Stimulated activated CD8-positive, alpha-beta memory T cell treated with anti-CD3 and anti-CD28 coated beads, Interleukin-7, amount 100 ng/mL, for 4 hours (primary cell): ENCODE data around the gene FGF3.

Experiments
- DNase-seq, 2 donors: peaks; one replicate each; pipeline ENCODE4 v3.0.0-alpha.2; 2020; ENCODE audit warnings: low read depth in 2 of 2

Gene FGF3

DNA sequence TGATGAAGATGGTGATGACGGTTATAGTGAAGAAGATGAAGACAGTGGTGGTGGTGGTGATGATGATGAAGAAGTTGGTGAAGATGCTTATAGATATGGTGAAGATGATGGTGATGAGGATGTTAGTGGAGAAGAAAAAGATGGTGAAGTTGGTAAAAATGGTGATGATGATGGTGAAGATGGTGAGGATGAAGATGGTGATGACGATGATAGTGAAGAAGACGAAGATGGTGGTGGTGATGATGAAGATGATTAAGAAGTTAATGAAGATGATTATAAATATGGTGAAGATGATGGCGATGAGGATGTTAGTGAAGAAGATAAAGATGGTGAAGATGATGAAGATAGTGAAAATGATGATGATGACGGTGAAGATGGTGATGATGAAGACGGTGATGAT, 25.2 kb upstream of the FGF3 start:
- no peak for DNase-seq

DNA sequence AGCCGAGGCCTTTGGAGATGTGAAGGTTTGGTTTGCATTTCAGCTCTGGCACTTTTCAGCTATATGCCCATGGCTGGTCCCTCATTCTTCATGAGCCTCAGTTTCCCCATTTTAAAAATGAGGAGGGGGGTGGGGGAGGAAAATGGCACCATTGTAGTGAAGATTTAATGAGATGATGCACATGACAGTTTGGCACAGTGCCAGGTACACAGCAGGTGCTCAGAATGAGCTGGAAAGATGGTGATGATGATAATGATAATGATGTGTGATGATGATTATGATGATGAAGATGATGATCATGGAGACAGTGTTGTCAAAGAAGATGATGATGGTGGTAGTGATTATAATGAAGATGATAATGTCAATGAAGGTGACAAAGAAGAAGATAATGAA, 24.3 kb upstream of the FGF3 start:
- no peak for DNase-seq

DNA sequence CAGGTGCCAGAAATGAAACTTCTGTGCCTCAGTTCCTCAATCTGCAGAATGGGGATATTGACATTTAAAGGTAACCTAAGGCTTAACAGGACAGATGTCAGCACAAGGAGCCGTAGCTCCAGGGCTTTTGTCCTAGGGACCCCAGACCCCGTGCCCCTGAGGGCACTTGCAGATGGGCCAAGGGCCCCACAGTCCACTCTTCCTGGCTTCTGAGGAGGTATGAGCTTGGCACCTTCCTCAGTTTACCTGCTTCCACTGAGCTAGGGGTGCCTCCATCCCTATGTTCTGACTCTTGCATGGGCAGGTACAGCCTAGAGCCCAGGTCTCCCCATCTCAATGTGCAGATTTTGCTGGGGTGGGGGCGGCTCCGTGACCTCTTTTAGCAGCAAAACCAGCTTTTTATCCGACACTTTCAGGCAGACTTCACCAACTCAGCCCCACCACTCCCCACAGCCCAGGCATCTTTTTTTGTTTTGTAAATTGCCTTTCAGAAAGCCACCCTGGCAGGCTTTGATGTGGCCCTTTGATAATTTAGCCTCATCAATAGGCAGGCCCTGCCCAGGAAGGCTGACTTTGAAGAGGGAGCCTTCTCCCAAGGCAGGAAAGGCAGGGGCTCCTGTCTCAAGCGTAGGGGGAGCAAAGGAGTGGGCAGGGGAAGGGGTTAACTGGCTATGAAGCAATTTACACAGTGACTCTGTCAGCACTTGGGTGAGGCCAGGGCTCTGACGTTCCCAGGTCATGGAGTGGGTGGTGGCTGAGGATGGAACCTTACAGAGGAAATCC, 23.7 kb upstream of the FGF3 start:
- no peak for DNase-seq

DNA sequence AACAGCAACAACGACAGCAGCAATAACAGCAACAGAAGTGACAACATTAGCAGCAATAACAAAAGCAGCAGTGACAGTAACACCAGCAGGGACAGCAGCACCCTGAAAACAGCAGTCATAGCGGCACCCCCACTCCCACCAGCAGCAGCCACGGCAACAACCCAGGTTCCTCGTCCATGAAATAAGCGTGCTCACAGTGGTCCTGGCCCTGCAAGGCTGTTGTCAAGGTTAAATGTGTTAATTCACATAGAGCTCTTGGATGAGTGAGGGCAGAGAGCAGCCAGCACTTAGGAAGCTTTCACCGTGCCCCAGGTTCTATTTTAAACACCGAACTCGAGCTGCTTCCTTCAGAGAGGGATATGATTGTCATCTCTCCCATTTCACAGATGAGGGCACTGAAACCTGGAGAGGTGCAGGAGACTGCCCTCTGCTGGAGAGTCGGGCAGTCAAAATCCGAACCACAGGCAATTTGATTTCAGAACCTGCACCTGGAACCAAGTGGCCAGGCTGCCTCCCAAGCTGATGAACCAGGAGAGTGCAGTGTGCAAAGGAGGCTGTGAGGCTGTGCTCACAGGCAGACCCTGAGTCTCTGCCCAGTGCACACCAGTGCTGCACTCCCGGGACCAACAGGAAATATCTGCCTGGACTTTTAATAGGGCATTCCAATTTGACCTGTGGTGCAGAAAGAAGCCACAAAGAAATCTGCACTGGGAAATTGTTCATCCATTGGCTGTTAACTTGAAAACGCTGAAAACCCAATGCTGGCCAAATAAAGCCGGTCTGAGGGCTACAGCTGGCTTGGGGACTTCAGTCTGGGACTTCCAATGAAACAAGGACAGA, 22.9 kb upstream of the FGF3 start:
- DNase-seq = no peak

DNA sequence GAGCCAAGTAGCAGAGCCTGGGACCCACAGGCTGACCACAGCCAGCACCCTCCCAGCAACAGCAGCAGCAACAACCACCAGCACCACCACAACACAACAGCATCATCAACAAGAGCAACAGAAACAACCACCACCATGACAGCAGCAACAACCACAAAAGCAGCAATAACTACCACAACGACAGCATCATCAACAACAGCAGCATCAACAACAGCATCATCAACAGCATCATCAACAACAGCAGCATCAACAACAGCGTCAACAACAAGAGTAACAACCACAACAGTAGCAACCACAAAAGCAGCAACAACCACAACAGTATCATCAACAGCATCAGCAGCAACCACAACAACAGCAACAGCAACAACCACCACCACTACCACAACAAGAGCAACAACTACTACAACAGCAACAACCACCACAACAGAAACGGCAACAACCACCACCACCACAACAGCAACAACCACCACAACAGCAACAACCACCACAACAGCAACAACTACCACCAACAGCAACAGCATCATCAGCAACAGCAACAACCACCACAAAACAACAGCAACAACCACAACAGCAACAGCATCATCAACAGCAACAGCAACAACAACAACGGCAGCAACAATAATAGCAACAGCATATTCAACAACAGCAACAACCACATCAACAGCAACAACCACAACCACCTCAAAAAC, 22.1 kb upstream of the FGF3 start:
- no peak for DNase-seq

DNA sequence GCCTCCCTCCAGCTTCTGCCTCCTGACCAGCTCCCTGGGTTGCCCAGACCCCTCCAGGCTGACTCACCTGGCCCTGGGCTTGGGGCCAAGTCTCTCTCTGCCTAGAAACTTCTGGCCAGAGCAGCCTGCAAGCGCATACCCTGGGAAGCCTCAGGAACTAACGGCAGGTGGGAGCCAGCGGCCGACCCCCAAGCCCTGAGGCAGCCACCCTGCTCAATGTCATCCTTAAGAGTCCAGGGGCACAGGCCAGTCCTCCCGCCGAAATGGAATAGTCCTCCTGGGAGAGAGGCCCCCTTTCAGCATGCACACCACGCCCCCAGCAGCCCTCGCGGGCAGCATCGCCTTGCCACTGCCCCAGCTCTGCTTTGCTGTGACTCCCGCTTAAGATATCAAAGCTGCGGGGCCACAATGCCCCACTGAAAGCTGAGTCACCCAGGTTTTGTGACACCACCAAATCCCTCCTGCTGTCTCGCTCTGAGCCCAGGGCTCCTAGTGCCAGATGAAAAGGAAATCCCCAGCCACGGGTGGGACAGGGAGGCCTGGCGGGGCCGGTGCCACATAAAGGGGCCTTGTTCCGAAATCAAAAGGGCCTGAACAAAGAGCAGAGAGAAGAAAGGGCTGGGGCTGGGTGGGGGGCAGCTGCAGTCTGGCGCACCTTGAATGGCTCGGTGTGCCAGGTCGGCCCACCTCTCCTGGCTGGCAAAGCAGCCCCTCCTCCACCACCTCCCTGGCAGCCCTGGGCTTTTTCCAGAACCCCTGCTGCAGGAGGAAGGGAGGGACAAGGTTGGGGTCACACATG, 21.4 kb upstream of the FGF3 start:
- DNase-seq = no peak

DNA sequence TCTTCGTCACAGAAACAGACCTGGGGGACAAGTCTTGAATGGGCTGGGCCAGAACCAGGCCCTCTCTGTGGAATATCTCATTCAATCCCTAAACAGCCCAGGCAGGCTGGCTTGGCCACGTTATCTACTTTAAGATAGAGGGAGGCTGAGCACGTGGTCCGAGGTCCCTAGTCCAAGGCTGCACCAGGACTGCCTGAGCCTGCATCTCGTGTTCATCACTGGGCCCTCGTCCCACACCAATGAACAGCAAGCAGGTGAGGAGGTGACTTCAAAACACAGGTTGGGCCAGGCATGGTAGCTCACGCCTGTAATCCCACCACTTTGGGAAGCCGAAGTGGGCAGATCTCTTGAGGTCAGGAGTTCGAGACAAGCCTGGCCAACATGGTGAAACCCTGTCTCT, 20.3 kb upstream of the FGF3 start:
- DNase-seq = no peak

DNA sequence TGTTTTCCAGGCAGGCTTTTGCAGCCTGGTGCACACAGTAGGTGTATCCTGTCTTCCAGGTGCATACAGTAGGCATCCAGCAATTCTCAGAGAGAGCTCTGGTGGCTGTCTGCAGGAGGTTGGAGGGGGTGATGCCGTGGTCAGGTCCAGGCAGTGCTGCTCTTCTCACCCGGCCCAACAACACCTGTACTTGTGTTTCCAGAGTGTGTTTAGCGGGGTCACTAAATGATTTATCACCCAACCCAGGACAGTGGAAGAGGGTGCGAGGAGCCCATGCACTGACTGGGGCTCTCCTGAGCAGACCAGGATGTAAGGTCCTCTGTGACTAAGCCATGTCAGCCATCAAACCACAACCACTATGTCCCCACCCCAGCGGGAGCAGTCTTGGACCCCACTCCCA, 18.6 kb upstream of the FGF3 start:
- DNase-seq = no peak

DNA sequence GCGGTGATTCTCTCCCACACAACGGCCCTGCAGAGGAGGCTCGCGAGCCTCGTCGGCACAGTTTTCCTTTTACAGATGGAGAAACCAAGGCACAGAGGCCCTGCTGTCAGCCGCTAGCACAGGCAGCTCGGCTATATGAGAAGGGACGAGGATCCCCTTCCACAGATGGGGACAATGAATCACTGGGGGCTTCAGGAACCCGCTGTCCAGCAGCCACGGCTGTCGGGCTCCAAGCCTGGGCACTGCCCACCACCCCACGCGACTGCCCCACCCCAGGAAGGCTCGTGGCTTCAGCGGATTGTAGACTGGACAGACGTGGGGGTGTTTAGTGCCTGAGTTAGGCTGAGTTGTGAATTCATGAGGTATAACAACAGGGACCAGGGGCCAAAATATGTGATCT, 17.2 kb upstream of the FGF3 start:
- no peak for DNase-seq

DNA sequence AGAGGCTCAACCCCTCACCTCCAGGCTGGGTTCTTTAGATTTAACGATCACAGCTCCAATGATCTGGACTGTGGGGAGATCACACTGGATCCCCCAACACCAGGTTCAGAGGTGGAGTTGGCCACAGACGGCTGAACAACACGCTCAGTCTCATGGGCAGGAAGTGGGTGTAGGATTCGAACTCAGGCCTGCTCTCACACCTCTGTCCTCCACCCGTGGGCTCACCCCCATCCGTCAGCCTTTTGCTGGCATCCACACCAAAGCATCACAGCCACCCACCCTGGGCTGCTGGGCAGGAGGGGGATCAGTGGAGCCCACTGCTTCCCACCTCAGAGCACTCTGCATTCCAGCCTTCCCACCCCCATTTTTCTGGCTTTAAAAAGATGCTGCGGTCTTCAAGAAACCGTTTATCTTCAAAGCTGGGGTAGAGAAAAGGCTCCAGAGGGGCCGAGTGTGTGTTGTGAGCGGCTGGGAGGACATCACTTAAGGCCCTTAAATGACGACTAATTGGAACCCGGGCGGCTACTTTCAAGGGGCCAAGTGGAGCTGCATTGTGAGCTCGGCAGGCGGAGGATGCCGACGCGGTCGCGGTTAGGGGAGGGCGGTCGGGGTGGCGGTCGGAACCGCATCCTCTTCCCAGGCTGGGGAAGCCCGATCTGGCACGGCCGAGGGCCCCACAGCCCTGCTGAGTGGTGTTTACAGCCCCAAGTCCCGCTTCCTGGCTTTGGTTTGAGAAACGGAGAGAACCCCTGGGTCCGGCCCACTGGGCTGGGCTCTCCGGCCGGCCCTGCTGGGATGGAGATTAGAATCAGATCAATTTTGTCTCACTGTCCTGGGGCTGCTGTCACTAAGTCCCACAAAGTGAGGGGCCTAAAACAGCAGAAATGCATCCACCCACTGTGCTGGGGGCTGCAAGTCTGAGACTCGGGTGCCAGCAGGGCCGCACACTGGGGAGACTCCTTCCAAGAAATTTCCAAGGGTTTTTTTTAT, 15.9 kb upstream of the FGF3 start:
- DNase-seq = no peak

DNA sequence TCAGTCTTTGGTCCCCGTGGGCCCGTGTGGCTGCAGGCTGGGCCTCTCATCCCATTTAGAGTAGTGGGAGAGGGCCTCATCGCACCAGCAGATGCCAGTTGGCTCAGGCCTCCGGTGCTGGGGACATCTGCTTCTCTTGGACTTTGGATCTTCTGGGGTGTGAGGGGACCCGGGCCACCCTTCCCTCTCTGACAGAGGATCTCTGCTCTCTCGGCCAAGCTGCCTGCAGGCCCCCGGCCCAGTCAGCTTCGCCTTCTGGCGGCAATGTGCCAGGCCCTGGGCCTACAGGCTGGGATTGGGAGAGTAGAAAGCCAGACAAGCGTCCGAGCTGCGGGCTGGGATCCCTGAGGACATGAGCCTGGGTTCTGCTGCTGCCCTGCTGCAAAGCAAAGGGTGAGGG, 15.0 kb upstream of the FGF3 start:
- no peak for DNase-seq

DNA sequence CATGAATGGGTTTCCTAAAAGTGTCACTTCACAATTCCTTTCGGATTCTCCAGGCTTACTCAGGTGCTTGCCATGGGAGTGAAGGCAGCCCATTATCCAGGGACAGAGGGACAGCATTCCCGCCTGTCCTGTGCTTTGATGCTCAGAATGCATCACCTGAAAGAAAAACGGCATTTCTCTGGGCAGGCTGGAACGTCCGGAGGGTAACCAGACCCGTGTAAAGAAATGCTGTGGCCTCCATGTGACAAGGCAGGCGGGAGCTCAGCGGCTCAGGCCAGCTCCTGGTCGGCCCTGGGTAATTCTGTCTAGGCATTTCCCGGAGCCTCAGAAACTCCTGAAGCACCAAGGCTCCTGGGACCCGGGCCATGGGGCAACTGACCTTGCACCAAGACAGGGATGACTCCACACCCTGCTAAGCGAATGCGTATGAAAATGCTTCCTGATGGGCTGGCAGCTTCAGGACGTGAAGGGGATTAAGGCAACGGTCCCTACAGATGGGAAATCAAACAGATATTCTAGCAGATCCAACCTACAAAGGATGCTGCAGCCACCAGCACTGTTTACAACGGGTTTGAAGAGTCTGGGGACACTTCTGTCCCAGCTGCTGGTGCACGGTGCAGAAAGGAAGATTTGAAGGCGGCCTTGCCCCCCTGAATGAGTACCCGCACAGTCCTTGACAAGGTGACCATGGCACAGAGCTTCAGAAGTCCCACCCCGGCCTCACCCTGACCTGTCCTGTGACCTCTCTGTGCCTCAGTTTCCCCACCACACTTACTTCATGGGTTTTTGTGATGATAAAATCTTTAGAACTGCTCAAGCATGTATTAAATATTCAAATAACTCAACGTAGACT, 13.6 kb upstream of the FGF3 start:
- DNase-seq = no peak

DNA sequence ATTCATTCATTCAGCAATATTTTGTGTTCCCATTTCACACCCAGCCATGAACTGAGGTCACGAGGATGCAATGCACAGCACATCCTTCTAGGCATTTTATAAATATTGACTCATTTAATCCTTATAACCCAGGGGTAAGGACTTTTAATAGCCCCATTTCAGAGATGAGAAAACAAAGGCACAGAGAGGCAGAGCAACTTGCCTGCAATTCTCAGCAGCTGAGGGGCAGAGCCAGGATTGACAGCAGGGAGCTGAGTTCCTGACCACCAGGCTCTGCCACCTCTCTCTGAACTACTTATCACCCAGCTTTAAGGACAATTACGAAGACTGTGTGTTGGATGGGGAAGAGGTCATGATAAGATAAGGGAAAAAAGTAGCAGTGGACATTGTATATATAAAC, 12.8 kb upstream of the FGF3 start:
- no peak for DNase-seq

DNA sequence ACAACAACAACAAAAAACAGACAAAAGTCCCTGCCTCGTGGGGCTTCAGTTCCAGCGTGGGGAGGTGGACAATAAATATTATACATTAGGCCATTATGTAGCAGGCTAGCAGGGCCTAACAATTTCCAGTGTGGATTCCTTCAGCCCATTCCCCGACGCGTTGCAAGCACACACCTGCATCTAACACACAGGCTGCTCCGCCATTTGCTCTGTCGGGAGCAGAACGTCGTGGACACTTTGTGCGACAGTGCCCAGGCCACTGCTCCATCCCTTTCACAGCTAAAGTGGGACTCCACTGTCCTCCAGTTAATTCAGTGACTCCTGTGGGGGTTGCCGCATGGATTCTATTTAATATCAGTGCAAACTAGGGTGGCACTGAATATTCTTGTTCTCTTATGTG, 10.9 kb upstream of the FGF3 start:
- no peak for DNase-seq

DNA sequence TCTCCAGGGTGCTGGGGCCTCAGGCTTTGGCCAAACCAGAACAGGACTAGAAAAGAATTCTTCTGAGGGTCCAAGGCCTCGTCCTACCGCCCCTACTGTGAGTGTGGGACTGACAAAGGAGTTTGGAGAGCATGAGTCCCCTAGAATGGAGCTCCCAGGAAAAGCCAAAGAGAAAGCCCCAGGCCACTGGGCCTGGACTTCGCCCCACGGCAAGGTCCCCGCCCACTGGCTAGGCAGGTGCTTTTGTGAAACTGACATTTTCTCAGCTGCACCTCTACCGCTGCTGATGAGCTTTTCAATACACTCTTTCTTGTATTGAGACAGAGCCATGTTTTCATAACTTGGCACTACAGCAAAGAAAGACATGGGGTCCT, 9.7 kb upstream of the FGF3 start:
- no peak for DNase-seq

DNA sequence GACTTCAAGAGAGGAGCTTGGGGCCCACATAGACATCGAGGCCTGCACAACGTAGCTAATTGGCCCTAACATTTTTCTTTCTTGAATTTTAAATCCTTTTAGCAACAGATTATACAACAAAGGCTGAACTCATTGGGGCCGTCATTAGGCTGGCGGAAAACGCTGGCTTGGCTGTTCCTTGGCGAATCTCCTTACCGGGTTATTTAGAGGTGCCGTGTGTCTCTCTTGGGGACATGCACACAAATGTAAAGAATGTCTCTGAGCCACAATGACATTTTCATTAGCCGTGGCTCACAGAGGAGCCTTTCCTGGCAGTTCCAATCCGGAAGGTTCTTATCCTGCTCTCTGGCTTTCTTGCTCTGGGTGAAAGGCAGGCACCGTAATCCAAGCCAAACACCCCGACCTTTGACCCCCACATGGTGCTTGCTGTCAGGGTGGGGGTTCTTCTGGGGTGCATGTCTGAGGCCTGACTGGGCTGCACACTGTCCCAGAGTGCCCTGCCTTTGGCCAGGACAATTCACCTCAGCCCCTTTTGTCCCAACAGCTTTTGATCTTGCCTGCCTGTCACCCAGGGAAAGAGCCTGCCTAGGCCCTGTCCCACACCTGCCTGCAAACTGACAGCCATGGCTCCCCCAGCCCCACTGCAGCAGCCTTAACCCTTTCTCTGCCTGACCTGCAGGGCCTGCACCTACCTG, 9.2 kb upstream of the FGF3 start:
- DNase-seq = no peak

DNA sequence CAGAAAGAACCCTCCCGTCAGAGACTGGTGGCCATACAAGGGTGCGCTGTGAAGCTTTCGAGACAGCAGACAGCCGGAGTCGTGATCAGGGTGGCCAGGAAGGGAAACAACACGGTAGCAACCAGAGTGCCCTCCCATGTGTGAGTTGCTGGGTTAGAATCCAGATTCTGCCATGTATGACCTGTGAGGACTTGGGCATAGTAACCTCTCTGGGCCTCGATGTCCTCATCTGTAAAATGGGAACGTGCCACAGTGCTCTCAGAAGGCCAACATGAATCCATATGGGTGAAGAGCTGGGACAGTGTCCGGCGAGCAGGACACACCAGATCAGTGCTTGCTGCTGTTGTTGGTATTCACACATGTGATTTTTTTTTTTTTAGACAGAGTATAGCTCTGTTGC, 7.6 kb upstream of the FGF3 start:
- no peak for DNase-seq

DNA sequence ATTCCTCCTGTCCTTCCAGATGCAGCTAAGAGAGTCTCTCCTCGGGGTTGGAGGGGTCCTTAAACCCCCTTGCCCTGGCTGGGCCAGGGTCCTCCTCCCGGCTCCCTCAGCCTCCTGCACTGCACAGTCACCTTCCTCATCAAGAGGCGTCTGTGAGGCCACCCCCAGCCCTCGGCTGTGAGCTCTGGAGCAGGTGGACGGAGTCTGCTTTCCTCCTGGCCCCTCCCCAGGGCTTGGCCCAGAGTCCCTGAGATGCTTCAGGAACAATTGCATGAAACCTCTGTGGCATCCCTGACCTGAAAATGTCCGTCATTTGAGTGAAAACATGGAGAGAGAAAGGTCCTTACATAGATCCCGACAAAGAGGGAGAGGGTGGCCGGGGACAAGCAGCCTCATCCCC, 6.7 kb upstream of the FGF3 start:
- DNase-seq = no peak
